Measurements from ENCODE around the gene GJB3. TPM values are rescaled to one million over a fixed set of nuclear protein-coding genes. Genes with fewer than 3 reads are reported as not detected.

GJB3 gene
- total RNA-seq, 1 experiment from 2014 or later = 89.9 TPM

DNA sequence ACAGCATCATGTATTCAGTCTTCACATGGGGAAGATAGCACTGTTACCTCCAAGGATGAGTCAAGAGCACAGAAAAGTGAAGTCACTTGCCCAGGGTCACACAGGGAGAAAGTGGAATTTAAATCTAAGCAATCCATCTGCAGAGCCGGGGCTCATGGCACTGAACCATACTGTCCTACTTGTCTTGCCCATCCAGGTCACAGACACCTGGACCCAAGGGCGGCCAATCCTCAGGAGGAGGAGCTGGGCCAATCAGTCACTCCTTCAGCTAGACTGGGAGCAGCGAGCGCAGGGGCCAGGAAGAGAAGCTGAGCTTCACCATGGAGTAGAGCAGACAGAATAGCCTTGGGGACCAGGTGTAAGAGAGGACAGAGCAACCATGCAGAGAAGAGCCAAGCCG is 35.3 kb upstream of the GJB3 start:
- BruUV-seq (replicated peaks) = no TSS peak
- intact Hi-C loops (cut with micrococcal nuclease) = no loop called here
- Histone ChIP-seq H3K4me3 (ENCODE audit: low read length) (no peak overlapping the region), H3K9me2 (replicated peaks; ENCODE audit: low read length) (no peaks in the 10 kb centered on the region), H3K27me3 (ENCODE audit: low read length) (no peaks in the 10 kb centered on the region), H3K4me1 (ENCODE audit: insufficient read depth, low read length) (peaks cover 3% of the 10 kb centered on the region; the same call in 1 of the 2 replicates), H4K20me1 (ENCODE audit: low read length) (no peaks in the 10 kb centered on the region), H2AFZ (ENCODE audit: low read length) (no peak overlapping the region), H3K4me2 (ENCODE audit: low read length) (no peak overlapping the region), H3K36me3 (ENCODE audit: low read depth, low read length) (no peaks in the 10 kb centered on the region), H3K27ac (ENCODE audit: low read length) (no peak overlapping the region), H3F3A (ENCODE audit: low read length, unreplicated experiment) (no peaks in the 10 kb centered on the region), H3K9ac (ENCODE audit: low read length) (no peak overlapping the region), H3K79me2 (ENCODE audit: low read length) (no peaks in the 10 kb centered on the region), H3K9me3 (ENCODE audit: low read length) (no peaks in the 10 kb centered on the region)
- no peak for TF ChIP-seq EZH2 (IDR thresholded peaks at IDR 0.05; ENCODE audit: low read length, unreplicated experiment)
- TF ChIP-seq EZH2phosphoT487 (IDR thresholded peaks at IDR 0.05; ENCODE audit: borderline replicate concordance, low read length) = no peak
- TF ChIP-seq, protein P1, sequence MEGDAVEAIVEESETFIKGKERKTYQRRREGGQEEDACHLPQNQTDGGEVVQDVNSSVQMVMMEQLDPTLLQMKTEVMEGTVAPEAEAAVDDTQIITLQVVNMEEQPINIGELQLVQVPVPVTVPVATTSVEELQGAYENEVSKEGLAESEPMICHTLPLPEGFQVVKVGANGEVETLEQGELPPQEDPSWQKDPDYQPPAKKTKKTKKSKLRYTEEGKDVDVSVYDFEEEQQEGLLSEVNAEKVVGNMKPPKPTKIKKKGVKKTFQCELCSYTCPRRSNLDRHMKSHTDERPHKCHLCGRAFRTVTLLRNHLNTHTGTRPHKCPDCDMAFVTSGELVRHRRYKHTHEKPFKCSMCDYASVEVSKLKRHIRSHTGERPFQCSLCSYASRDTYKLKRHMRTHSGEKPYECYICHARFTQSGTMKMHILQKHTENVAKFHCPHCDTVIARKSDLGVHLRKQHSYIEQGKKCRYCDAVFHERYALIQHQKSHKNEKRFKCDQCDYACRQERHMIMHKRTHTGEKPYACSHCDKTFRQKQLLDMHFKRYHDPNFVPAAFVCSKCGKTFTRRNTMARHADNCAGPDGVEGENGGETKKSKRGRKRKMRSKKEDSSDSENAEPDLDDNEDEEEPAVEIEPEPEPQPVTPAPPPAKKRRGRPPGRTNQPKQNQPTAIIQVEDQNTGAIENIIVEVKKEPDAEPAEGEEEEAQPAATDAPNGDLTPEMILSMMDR (conservative IDR thresholded peaks at IDR 0.05; ENCODE audit: low read depth, low read length) = no peak
- ATAC-seq (no peak), DNase-seq (no peak)
- POLR2A ChIA-PET (ENCODE audit: unreplicated experiment) = no interaction called here
- CTCF ChIA-PET = no interaction called here

DNA sequence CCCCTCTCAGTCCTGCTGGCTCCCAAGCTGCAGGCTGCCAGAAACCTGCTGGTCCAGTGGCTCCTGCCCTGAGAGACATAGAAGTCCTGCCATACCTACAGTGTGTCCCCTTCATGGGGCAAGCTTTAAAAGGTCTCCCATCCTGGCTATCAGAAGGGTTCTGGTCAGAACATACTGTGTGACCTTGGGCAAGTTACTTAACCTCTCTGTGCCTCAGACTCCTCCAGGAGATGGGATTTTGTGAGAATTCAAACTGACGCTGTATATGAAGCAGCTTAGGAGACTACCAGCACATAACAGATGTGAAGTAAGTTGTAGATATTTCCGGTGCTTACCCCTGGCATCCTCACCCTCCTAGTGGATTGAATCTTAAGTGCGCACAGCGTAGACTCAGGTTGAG is 34.9 kb upstream of the GJB3 start:
- no peaks in the 10 kb centered on the region for H3F3A ChIP-seq (ENCODE audit: low read length, unreplicated experiment)
- H3K27me3 ChIP-seq (ENCODE audit: low read length) = no peaks in the 10 kb centered on the region
- no peaks in the 10 kb centered on the region for H3K36me3 ChIP-seq (ENCODE audit: low read depth, low read length)
- H3K4me3 ChIP-seq (ENCODE audit: low read length) = no peak overlapping the region
- H3K4me2 ChIP-seq (ENCODE audit: low read length) = no peak overlapping the region
- H3K79me2 ChIP-seq (ENCODE audit: low read length) = no peaks in the 10 kb centered on the region
- peaks cover 3% of the 10 kb centered on the region; the same call in 1 of the 2 replicates for H3K4me1 ChIP-seq (ENCODE audit: insufficient read depth, low read length)
- H2AFZ ChIP-seq (ENCODE audit: low read length) = no peak overlapping the region
- ATAC-seq (no peak), DNase-seq (no peak)
- TF ChIP-seq EZH2 (IDR thresholded peaks at IDR 0.05; ENCODE audit: low read length, unreplicated experiment) (no peak), EZH2phosphoT487 (IDR thresholded peaks at IDR 0.05; ENCODE audit: borderline replicate concordance, low read length) (no peak)
- TF ChIP-seq, protein P1 (conservative IDR thresholded peaks at IDR 0.05; ENCODE audit: low read depth, low read length) = no peak
- ChIA-PET POLR2A (ENCODE audit: unreplicated experiment) (no interaction called here), CTCF (interaction anchor here (0.7 kb wide), 1 partner anchor 41 kb away, joined by 3 read pairs; no protein-coding TSS in a partner anchor)
- H3K9me2 ChIP-seq (replicated peaks; ENCODE audit: low read length) = no peaks in the 10 kb centered on the region
- no peak overlapping the region for H3K9ac ChIP-seq (ENCODE audit: low read length)
- no peak overlapping the region for H3K27ac ChIP-seq (ENCODE audit: low read length)
- no TSS peak for BruUV-seq (replicated peaks)
- intact Hi-C loops (cut with micrococcal nuclease) = no loop called here
- H4K20me1 ChIP-seq (ENCODE audit: low read length) = no peaks in the 10 kb centered on the region
- no peaks in the 10 kb centered on the region for H3K9me3 ChIP-seq (ENCODE audit: low read length)

GRCh38 chr1:34746785-34747637 is 34.0 kb upstream of the GJB3 start:
- Histone ChIP-seq H3K27ac (ENCODE audit: low read length) (no peak overlapping the region), H3K9me3 (ENCODE audit: low read length) (no peaks in the 10 kb centered on the region), H2AFZ (ENCODE audit: low read length) (no peak overlapping the region), H3K9ac (ENCODE audit: low read length) (no peak overlapping the region), H3K36me3 (ENCODE audit: low read depth, low read length) (no peaks in the 10 kb centered on the region), H3K79me2 (ENCODE audit: low read length) (no peaks in the 10 kb centered on the region), H3K4me3 (ENCODE audit: low read length) (no peak overlapping the region), H3K9me2 (replicated peaks; ENCODE audit: low read length) (no peaks in the 10 kb centered on the region), H4K20me1 (ENCODE audit: low read length) (no peaks in the 10 kb centered on the region), H3K4me2 (ENCODE audit: low read length) (no peak overlapping the region), H3K27me3 (ENCODE audit: low read length) (no peaks in the 10 kb centered on the region), H3F3A (ENCODE audit: low read length, unreplicated experiment) (no peaks in the 10 kb centered on the region), H3K4me1 (ENCODE audit: insufficient read depth, low read length) (peaks cover 3% of the 10 kb centered on the region; the same call in 1 of the 2 replicates)
- intact Hi-C loops (cut with micrococcal nuclease) = no loop called here
- no TSS peak for BruUV-seq (replicated peaks)
- CTCF ChIA-PET = interaction anchor here (0.7 kb wide), 1 partner anchor 40 kb away, joined by 3 read pairs; no protein-coding TSS in a partner anchor
- ATAC-seq (no peak), DNase-seq (no peak)
- POLR2A ChIA-PET (ENCODE audit: unreplicated experiment) = no interaction called here
- TF ChIP-seq, protein P1 (conservative IDR thresholded peaks at IDR 0.05; ENCODE audit: low read depth, low read length) = no peak
- TF ChIP-seq EZH2phosphoT487 (IDR thresholded peaks at IDR 0.05; ENCODE audit: borderline replicate concordance, low read length) = no peak

Data from PC-3 (cell line).